ENCODE results near the gene QSOX2.

GRCh38 chr9:136257381-136258298 lies 12.0 kb upstream of the QSOX2 start:
- TF ChIP-seq CTCF (IDR thresholded peaks at IDR 0.05 in 2 of 3, conservative IDR thresholded peaks at IDR 0.05 in 1 of 3; ENCODE audit: borderline replicate concordance in 1 of 3, insufficient read depth in 1 of 3, low read depth in 2 of 3, low read length in 2 of 3) = no peak
- no peak for TF ChIP-seq MAX (IDR thresholded peaks at IDR 0.05)
- no peak for TF ChIP-seq RAD21 (IDR thresholded peaks at IDR 0.05; ENCODE audit: low read depth)
- no peak for TF ChIP-seq EZH2phosphoT487 (IDR thresholded peaks at IDR 0.05; ENCODE audit: borderline replicate concordance)
- no peak for TF ChIP-seq POLR2A (IDR thresholded peaks at IDR 0.05; ENCODE audit: borderline replicate concordance, extremely low read depth, insufficient read depth, insufficient read length)
- TF ChIP-seq EZH2 (IDR thresholded peaks at IDR 0.05) = no peak
- no peak for TF ChIP-seq REST (IDR thresholded peaks at IDR 0.05; ENCODE audit: low read depth)
- no peak for TF ChIP-seq CEBPB (IDR thresholded peaks at IDR 0.05; ENCODE audit: low read depth)
- no peak for TF ChIP-seq ZBTB33 (IDR thresholded peaks at IDR 0.05; ENCODE audit: extremely low read depth, insufficient replicate concordance, low read length)
- TF ChIP-seq POLR2AphosphoS5 (IDR thresholded peaks at IDR 0.05; ENCODE audit: low read depth, low read length) = no peak
- no peak for TF ChIP-seq YY1 (IDR thresholded peaks at IDR 0.05; ENCODE audit: extremely low read depth, insufficient replicate concordance, low read depth, low read length)
- no peak for TF ChIP-seq TCF7L2 (IDR thresholded peaks at IDR 0.05; ENCODE audit: borderline replicate concordance, extremely low read depth, insufficient read depth, insufficient read length)
